HEK293 (cell line): Measurements from ENCODE around the gene CENPP.

ENCODE experiments used
- CTCF ChIA-PET: fragments of 350-600 bp; formaldehyde crosslinking; extraction: SDS; loops from one replicate; lab custom pipeline; 2021; ENCODE audit warnings: antibody characterized with exemption; lab: Yijun Ruan, JAX
- POLR2A ChIA-PET: fragments of 300-600 bp; formaldehyde crosslinking; extraction: SDS; loops from one replicate; lab custom pipeline; 2020; ENCODE audit warnings: antibody characterized with exemption, inconsistent platforms; lab: Yijun Ruan, JAX
- H3K27ac ChIP-seq: fragments of 200-500 bp; sonication (Bioruptor generic); 2 replicates; pipeline ENCODE4 v1.5.1; 2014; ENCODE audit warnings: low read depth, low read length, control low read depth, inconsistent platforms; ENCODE audit errors: extremely low read depth
- H3K36me3 ChIP-seq, 2 experiments: fragments of 200-500 bp in 1 of 2; sonication (Bioruptor generic) in 1 of 2; 1 replicate in 1 of 2; 2 replicates in 1 of 2; pipeline ENCODE4 v1.5.1; 2014 to 2017; ENCODE audit warnings: inconsistent platforms in 2 of 2, low read length in 2 of 2; ENCODE audit not compliant: control insufficient read depth in 2 of 2, insufficient read depth in 1 of 2
- H3K4me1 ChIP-seq: fragments of 200-500 bp; sonication (Bioruptor generic); 2 replicates; pipeline ENCODE4 v1.5.1; 2014; ENCODE audit warnings: mild to moderate bottlenecking, low read length, inconsistent platforms; ENCODE audit not compliant: control insufficient read depth, insufficient read depth
- H3K4me3 ChIP-seq: 2 replicates; pipeline ENCODE4 v1.5.1; 2011; ENCODE audit warnings: low read depth, mild to moderate bottlenecking, control low read depth, low read length, moderate library complexity
- H3K9me3 ChIP-seq: fragments of 200-500 bp; sonication (Bioruptor generic); 2 replicates; pipeline ENCODE4 v1.5.1; 2014; ENCODE audit warnings: low read depth, low read length, inconsistent platforms; ENCODE audit not compliant: control insufficient read depth, insufficient read depth
- GFI1B ChIP-seq: fragments of 450-650 bp; formaldehyde crosslinking; IDR thresholded peaks from 2 replicates; pipeline ENCODE4 v1.5.1; 2016; ENCODE audit warnings: missing biosample characterization, missing genetic modification characterization
- HOXA7 ChIP-seq: sonication (generic); formaldehyde crosslinking; IDR thresholded peaks from 2 replicates; pipeline ENCODE4 v1.8.1; 2022; ENCODE audit warnings: missing genetic modification reagents, borderline replicate concordance
- PBX3 ChIP-seq: sonication (generic); formaldehyde crosslinking; IDR thresholded peaks from 2 replicates; pipeline ENCODE4 v1.8.1; 2022; ENCODE audit warnings: mild to moderate bottlenecking, moderate library complexity, missing genetic modification reagents
- PRDM4 ChIP-seq: fragments of 450-650 bp; formaldehyde crosslinking; IDR thresholded peaks from 2 replicates; pipeline ENCODE4 v1.5.1; 2017; ENCODE audit warnings: missing biosample characterization, missing genetic modification characterization
- TRIM28 ChIP-seq: IDR thresholded peaks from 2 replicates; pipeline ENCODE4 v1.6.1; 2011; ENCODE audit warnings: low read length, control low read depth, borderline replicate concordance
- YY2 ChIP-seq: fragments of 450-650 bp; formaldehyde crosslinking; IDR thresholded peaks from 2 replicates; pipeline ENCODE4 v1.5.1; 2016; ENCODE audit warnings: missing biosample characterization, missing genetic modification characterization
- ZBTB1 ChIP-seq: fragments of 450-650 bp; formaldehyde crosslinking; IDR thresholded peaks from 2 replicates; pipeline ENCODE4 v1.5.1; 2016; ENCODE audit warnings: missing biosample characterization, missing genetic modification characterization
- ZBTB8A ChIP-seq: fragments of 450-650 bp; formaldehyde crosslinking; IDR thresholded peaks from 2 replicates; pipeline ENCODE4 v1.5.1; 2016; ENCODE audit warnings: missing biosample characterization, missing genetic modification characterization
- ZFP69B ChIP-seq: fragments of 450-650 bp; formaldehyde crosslinking; IDR thresholded peaks from 2 replicates; pipeline ENCODE4 v1.5.1; 2016; ENCODE audit warnings: missing biosample characterization, missing genetic modification characterization
- ZNF132 ChIP-seq: fragments of 450-650 bp; formaldehyde crosslinking; IDR thresholded peaks from 2 replicates; pipeline ENCODE4 v1.5.1; 2017; ENCODE audit warnings: missing biosample characterization, missing genetic modification characterization, borderline replicate concordance
- ZNF2 ChIP-seq: fragments of 450-650 bp; formaldehyde crosslinking; IDR thresholded peaks from 2 replicates; pipeline ENCODE4 v1.5.1; 2016; ENCODE audit warnings: missing biosample characterization, missing genetic modification characterization
- ZNF266 ChIP-seq: fragments of 450-650 bp; formaldehyde crosslinking; IDR thresholded peaks from 2 replicates; pipeline ENCODE4 v1.5.1; 2016; ENCODE audit warnings: missing biosample characterization, missing genetic modification characterization, low read depth
- ZNF274 ChIP-seq, 2 experiments: fragments of 200-500 bp in 1 of 2; fragments of 450-650 bp in 1 of 2; sonication (Bioruptor generic) in 1 of 2; formaldehyde crosslinking in 1 of 2; IDR thresholded peaks; 2 replicates each; pipeline versions ENCODE4 v1.5.1 to v1.6.1; 2014 to 2016; ENCODE audit warnings: borderline replicate concordance in 1 of 2, inconsistent platforms in 1 of 2, low read length in 1 of 2, missing biosample characterization in 1 of 2, missing genetic modification characterization in 1 of 2
- ZNF311 ChIP-seq: fragments of 450-650 bp; formaldehyde crosslinking; IDR thresholded peaks from 2 replicates; pipeline ENCODE4 v1.5.1; 2017; ENCODE audit warnings: missing biosample characterization, missing genetic modification characterization, borderline replicate concordance
- ZNF335 ChIP-seq: fragments of 450-650 bp; formaldehyde crosslinking; conservative IDR thresholded peaks from 2 replicates; pipeline ENCODE4 v1.5.1; 2016; ENCODE audit warnings: missing biosample characterization, missing genetic modification characterization
- ZNF423 ChIP-seq: fragments of 450-650 bp; formaldehyde crosslinking; IDR thresholded peaks from 2 replicates; pipeline ENCODE4 v1.5.1; 2016; ENCODE audit warnings: missing biosample characterization, missing genetic modification characterization
- ZNF426 ChIP-seq: fragments of 450-650 bp; formaldehyde crosslinking; IDR thresholded peaks from 2 replicates; pipeline ENCODE4 v1.5.1; 2017; ENCODE audit warnings: missing biosample characterization, missing genetic modification characterization, mild to moderate bottlenecking, inconsistent platforms, moderate library complexity
- ZNF433 ChIP-seq: fragments of 450-650 bp; formaldehyde crosslinking; IDR thresholded peaks from 2 replicates; pipeline ENCODE4 v1.5.1; 2016; ENCODE audit warnings: missing biosample characterization, missing genetic modification characterization, low read depth
- ZNF473 ChIP-seq: fragments of 450-650 bp; formaldehyde crosslinking; IDR thresholded peaks from 2 replicates; pipeline ENCODE4 v1.5.1; 2017; ENCODE audit warnings: missing biosample characterization, missing genetic modification characterization
- ZNF488 ChIP-seq: fragments of 450-650 bp; formaldehyde crosslinking; IDR thresholded peaks from 2 replicates; pipeline ENCODE4 v1.5.1; 2016; ENCODE audit warnings: missing biosample characterization, missing genetic modification characterization
- ZNF521 ChIP-seq: fragments of 450-650 bp; formaldehyde crosslinking; IDR thresholded peaks from 2 replicates; pipeline ENCODE4 v1.5.1; 2017; ENCODE audit warnings: missing biosample characterization, mild to moderate bottlenecking, missing genetic modification characterization
- ZNF548 ChIP-seq: fragments of 450-650 bp; formaldehyde crosslinking; IDR thresholded peaks from 2 replicates; pipeline ENCODE4 v1.5.1; 2016; ENCODE audit warnings: missing biosample characterization, missing genetic modification characterization
- ZNF555 ChIP-seq: fragments of 450-650 bp; formaldehyde crosslinking; conservative IDR thresholded peaks from 2 replicates; pipeline ENCODE4 v1.5.1; 2017; ENCODE audit warnings: missing biosample characterization, mild to moderate bottlenecking, missing genetic modification characterization, inconsistent platforms
- ZNF645 ChIP-seq: fragments of 450-650 bp; formaldehyde crosslinking; IDR thresholded peaks from 2 replicates; pipeline ENCODE4; 2016; ENCODE audit warnings: missing biosample characterization, missing genetic modification characterization
- ZNF654 ChIP-seq: fragments of 450-650 bp; formaldehyde crosslinking; IDR thresholded peaks from 2 replicates; pipeline ENCODE4 v1.5.1; 2016; ENCODE audit warnings: low read depth, missing biosample characterization, missing genetic modification characterization
- ZNF670 ChIP-seq: fragments of 450-650 bp; formaldehyde crosslinking; IDR thresholded peaks from 2 replicates; pipeline ENCODE4 v1.5.1; 2016; ENCODE audit warnings: missing biosample characterization, missing genetic modification characterization, low read depth
- ZNF76 ChIP-seq: fragments of 450-650 bp; formaldehyde crosslinking; IDR thresholded peaks from 2 replicates; pipeline ENCODE4; 2016; ENCODE audit warnings: low read depth, missing biosample characterization, missing genetic modification characterization, borderline replicate concordance
- ZNF843 ChIP-seq: fragments of 450-650 bp; formaldehyde crosslinking; IDR thresholded peaks from 2 replicates; pipeline ENCODE4 v1.5.1; 2016; ENCODE audit warnings: missing biosample characterization, missing genetic modification characterization

The CENPP gene

GRCh38 chr9:92438900-92439526, 113.3 kb downstream of the CENPP start:
- CTCF ChIA-PET, result interaction anchor here (0.6 to 2.7 kb wide), 11 partner anchors 10 to 300 kb away, joined by 3 to 15 read pairs (median 4); partner anchors contain the start of gene CENPP
- no peaks in the 10 kb centered on the region for H3K4me1 ChIP-seq
- TF ChIP-seq ZNF654 (tag by site-specific recombination) (peak; percentile 24), ZNF645 (tag by site-specific recombination) (no peak), ZNF76 (tag by site-specific recombination) (no peak), ZNF843 (tag by site-specific recombination) (no peak)
- no peak overlapping the region for H3K4me3 ChIP-seq
- no peak overlapping the region for H3K27ac ChIP-seq
- no peaks in the 10 kb centered on the region for H3K36me3 ChIP-seq
- POLR2A ChIA-PET, result no interaction called here
- H3K9me3 ChIP-seq, result no peaks in the 10 kb centered on the region

GRCh38 chr9:92439921-92440750, 114.4 kb downstream of the CENPP start:
- Histone ChIP-seq H3K4me3 (no peak overlapping the region), H3K9me3 (no peaks in the 10 kb centered on the region), H3K36me3 (no peaks in the 10 kb centered on the region), H3K27ac (no peak overlapping the region), H3K4me1 (no peaks in the 10 kb centered on the region)
- ChIA-PET POLR2A (no interaction called here), CTCF (interaction anchor here (0.9 to 2.5 kb wide), 4 partner anchors 15 to 301 kb away, joined by 3 to 15 read pairs (median 4); no protein-coding TSS in a partner anchor)
- peak; percentile 81 for TF ChIP-seq ZNF426
- TF ChIP-seq ZNF423 (tag by site-specific recombination), result no peak
- TF ChIP-seq ZNF274 (IDR thresholded peaks at IDR 0.05; ENCODE audit: low read length), result no peak
- no peak for TF ChIP-seq ZNF274 (tag by site-specific recombination; IDR thresholded peaks at IDR 0.05; ENCODE audit: borderline replicate concordance)
- no peak for TF ChIP-seq ZNF670 (tag by site-specific recombination)
- no peak for TF ChIP-seq GFI1B
- no peak for TF ChIP-seq ZNF2 (tag by site-specific recombination)
- peak; percentile 62; the same call in 1 of the 2 replicates for TF ChIP-seq ZNF266 (tag by site-specific recombination)
- no peak for TF ChIP-seq ZNF335 (tag by site-specific recombination)
- no peak for TF ChIP-seq TRIM28
- TF ChIP-seq ZNF473, result no peak
- peak; percentile 68; the same call in 1 of the 2 replicates for TF ChIP-seq ZBTB8A (tag by site-specific recombination)
- TF ChIP-seq ZNF548 (tag by site-specific recombination), result no peak
- TF ChIP-seq YY2 (tag by site-specific recombination), result no peak
- no peak for TF ChIP-seq ZNF132 (tag by site-specific recombination)
- TF ChIP-seq ZFP69B, result no peak
- no peak for TF ChIP-seq PRDM4 (tag by site-specific recombination)
- TF ChIP-seq ZNF433 (tag by site-specific recombination), result peak; percentile 56; the same call in 1 of the 2 replicates
- peak; percentile 76 for TF ChIP-seq ZNF555 (tag by site-specific recombination)
- no peak for TF ChIP-seq HOXA7
- TF ChIP-seq ZNF488 (tag by site-specific recombination), result no peak
- TF ChIP-seq ZNF311 (tag by site-specific recombination), result no peak
- TF ChIP-seq ZBTB1 (tag by site-specific recombination), result no peak
- TF ChIP-seq PBX3 (CRISPR knock-in tag), result no peak
- no peak for TF ChIP-seq ZNF843 (tag by site-specific recombination)
- no peak for TF ChIP-seq ZNF521 (tag by site-specific recombination)
